HG03280 (cell line): ENCODE results near the gene KRTAP10-5.
"Not testable (repeated sequence)": the region's sequence is repeated elsewhere in the genome, so short reads cannot be mapped to it uniquely, and the experiment has no call there.

Source experiments
- ATAC-seq: cut with Tn5 transposase; IDR thresholded peaks from one replicate; pipeline ENCODE4 v1.9.1; 2021; ENCODE audit warnings: mild to moderate bottlenecking, moderate library complexity; ENCODE audit not compliant: unreplicated experiment

The KRTAP10-5 gene, protein sequence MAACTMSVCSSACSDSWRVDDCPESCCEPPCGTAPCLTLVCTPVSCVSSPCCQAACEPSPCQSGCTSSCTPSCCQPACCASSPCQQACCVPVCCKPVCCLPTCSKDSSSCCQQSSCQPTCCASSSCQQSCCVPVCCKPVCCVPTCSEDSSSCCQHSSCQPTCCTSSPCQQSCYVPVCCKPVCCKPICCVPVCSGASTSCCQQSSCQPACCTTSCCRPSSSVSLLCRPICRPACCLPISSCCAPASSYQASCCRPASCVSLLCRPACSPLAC

GRCh38 chr21:44580231-44580821 lies at the start of gene KRTAP10-5:
TSS of gene KRTAP10-5 (minus strand) at chr21:44580604. CDS start at chr21:44580578, 26 bp downstream.
- ATAC-seq = not testable (repeated sequence)

DNA sequence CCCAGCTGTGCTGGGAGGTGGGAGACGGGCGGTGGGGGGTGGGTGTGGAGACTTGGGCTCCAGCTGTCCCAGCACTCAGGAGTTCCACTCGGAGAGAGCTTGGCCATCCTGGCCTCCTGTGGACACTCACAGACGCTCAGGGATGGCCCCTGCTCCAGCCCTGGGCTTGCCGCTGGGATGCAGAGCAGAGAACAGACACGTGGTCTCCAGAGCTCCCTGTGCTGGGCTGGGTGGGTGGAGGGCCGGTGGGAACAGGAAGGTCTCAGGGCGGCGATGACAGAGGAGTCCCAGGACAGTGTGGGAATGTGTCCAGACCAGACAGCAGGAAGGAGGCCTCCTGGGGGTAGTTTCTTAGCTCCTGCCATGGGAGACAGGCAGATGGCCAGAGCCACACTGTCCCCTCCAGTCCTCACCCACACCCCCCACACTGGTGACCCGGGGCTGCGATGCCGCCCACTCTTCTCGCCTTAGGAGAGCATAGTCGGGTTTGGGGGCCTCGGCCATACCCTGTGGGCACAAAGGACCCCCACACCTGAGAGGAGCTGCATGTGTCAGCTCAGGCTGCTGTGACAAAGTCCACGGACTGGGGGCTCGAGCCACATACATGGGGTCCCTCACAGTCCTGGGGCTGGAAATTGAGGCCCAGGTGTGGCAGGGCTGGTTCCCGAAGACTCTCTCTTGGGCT lies 48.4 kb upstream of the KRTAP10-5 start:
- no peak for ATAC-seq

DNA sequence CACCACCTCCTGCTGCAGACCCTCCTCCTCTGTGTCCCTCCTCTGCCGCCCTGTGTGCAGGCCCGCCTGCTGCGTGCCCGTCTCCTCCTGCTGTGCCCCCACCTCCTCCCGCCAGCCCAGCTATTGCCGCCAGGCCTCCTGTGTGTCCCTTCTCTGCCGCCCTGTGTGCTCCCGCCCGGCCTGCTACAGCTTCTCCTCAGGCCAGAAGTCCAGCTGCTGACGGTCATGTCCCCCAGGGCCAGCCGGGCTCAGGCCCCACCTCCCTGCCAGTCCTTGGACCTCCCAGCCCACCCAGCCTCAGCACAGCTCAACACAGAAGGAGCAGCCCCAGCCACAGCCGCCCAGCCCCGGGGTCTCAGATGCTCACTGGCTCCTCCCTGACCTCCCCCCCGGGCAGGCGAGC lies 47.4 kb upstream of the KRTAP10-5 start:
- ATAC-seq = not testable (repeated sequence)

DNA sequence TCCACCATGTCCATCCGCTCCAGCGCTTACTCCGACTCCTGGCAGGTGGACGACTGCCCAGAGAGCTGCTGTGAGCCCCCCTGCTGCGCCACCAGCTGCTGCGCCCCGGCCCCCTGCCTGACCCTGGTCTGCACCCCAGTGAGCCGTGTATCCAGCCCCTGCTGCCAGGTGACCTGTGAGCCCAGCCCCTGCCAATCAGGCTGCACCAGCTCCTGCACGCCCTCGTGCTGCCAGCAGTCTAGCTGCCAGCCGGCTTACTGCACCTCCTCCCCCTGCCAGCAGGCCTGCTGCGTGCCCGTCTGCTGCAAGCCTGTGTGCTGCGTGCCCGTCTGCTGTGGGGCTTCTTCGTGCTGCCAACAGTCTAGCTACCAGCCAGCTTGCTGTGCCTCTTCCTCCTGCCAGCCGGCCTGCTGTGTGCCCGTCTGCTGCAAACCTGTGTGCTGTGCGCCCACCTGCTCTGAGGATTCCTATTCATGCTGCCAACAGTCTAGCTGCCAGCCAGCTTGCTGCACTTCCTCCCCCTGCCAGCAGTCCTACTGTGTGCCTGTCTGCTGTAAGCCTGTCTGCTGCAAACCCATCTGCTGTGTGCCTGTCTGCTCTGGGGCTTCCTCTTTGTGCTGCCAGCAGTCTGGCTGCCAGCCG lies 46.9 kb upstream of the KRTAP10-5 start:
- ATAC-seq = not testable (repeated sequence)

DNA sequence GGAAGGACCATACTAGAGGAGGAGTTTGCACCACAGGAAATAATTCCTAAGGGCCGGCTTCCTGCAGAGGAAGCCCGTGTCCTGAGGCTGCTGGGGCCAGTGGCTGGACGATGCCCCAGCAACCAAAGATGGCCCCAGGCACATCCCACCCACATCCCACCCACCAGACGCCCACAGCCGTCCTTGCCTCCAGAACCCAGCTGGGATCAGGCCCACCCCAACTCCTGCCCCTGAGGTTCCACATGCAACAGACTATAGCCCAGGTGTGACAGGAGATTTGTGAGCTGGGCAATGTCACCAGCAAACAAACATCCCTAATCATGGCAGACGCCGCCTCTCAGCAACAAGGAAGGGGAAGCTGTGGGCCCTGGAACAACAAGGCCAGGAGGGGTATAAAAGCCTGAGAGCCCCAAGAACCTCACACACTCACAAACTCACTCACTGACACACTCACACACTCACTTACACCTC lies 46.3 kb upstream of the KRTAP10-5 start, which contains the start of gene KRTAP10-9:
TSS of gene KRTAP10-9 (plus strand) at position 421 of the 471 bp plus-strand sequence. CDS start 79 bp downstream, outside the sequence.
- ATAC-seq = no peak

GRCh38 chr21:44626262-44626661 lies 45.9 kb upstream of the KRTAP10-5 start:
- ATAC-seq = no peak

DNA sequence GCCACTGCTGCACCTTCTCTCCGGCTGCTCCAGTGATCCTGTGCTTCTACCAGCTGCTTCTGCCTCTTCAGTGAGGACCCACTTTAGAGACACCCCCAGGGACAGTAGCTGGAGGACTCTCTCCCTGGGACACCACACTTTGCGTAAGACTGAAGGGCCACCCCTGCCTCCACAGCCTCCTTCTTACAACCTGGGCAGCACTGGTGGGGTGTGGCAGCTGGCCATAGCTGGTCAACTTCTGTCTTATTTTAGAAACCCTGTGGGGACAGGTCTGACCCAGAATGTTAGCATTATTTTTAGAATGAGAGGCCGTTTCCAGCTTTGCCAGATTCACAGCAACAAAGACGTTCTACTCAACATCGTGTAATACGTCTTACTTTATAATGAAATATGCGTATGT lies 45.4 kb upstream of the KRTAP10-5 start:
- no peak for ATAC-seq

- no peak for ATAC-seq
These were observed 43.2 kb upstream of the KRTAP10-5 start for GRCh38 chr21:44623575-44623974.

DNA sequence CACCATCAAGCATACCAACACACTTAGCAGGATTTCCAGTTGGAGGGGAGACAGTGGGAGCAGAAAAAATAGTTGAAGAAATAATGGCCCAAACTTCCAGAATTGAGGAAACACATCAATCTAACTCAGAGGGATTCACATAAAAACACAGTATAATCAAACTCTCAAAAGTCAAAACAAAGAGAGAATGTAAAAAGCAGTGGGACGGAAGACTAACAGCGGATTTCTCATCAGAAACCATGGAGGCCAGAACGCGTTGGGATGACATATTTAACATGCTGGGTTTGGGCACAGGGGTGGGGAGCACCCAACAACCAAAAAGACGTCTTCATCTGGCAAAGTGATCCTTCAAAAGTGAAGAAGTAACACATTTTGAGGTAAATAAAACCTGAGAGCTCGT lies 39.5 kb upstream of the KRTAP10-5 start:
- no peak for ATAC-seq

GRCh38 chr21:44618909-44619308 lies 38.5 kb upstream of the KRTAP10-5 start:
- ATAC-seq = no peak

DNA sequence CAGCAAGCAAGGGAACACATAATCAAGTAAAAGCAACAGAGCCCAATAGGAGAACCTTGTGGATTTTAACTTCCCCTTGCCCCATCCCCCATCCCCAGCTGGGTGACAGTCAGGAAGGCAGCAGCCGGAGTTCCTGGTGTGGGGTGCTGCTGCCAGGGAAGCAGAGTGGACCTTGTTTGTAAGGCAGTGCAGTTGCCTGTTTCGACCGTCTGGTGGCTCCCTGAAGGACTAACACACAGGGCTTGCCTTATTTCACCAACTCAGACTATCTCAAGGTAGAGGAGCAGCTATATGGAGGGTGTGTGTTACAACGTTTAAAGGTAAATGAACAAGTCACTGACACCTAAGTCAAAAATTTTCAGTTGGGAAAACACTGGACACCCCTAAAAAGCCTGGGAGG lies 38.1 kb upstream of the KRTAP10-5 start:
- no peak for ATAC-seq

- ATAC-seq = no peak
These were observed 36.7 kb upstream of the KRTAP10-5 start for GRCh38 chr21:44617071-44617501.

- no peak for ATAC-seq
These were observed 36.2 kb upstream of the KRTAP10-5 start for GRCh38 chr21:44616591-44616926.

GRCh38 chr21:44615911-44616590 lies 35.6 kb upstream of the KRTAP10-5 start:
- no peak for ATAC-seq

GRCh38 chr21:44615466-44615865 lies 35.1 kb upstream of the KRTAP10-5 start:
- no peak for ATAC-seq

- ATAC-seq = no peak
These were observed 34.6 kb upstream of the KRTAP10-5 start for GRCh38 chr21:44614961-44615391.

DNA sequence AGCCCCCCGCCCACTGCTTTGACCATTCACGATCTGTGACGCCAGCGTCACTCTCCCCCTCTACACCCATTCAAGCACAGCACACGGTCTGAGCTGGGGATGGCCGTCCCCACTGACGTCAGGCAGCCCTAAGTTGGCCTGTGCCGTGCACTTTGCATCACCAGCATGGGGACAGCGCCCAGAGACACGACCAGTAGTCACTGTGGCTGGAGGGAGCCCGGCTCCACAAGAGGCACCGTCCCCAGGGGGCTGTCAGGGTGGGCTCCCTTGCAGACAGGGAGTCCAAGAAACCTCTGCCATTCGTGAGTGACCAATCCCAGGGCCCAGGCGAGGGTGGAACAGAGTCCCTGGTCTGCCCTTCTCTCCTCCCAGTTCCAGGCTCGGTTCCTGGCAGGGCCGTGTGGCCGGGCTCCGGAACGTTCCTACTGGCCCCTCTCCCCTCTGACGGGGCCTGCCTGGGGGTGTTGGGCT lies 33.8 kb upstream of the KRTAP10-5 start:
- ATAC-seq = no peak

DNA sequence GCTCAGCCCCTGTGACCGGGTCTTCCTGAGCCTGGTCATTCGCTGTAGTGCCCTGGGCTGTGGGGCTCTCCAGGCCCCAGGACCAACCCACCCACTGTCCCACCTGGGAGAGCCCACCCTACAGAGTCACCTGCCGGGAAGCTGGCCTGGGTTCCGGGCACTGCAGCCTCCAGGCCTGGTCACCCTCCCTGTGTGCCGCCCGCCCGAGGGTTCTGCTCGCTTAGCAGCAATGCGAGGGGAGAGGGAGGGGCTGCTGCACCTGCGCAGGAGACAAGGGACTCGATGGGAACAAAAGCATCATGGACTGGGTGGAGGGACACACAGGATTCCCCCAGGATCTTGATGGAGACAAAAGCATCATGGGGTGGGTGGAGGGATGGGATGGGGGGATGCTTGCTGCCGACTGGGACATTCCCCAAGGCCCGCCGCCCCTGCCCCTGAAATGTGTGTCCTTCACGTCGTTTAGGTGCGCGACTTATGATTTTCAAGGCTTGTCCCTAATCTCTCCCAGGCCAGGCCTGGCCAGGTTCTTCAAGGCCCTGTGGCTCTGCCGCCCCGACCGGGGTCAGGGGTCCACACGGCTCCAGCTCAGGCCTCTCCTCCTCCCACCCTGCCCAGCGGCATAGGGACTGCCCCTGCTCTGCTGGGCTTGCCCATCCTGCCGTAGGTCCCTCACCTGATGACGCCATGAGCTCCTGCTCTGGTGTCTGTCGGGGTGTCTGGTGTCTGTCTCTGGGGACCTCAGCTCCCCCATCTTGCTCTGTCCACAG lies 33.2 kb upstream of the KRTAP10-5 start:
- ATAC-seq = no peak

DNA sequence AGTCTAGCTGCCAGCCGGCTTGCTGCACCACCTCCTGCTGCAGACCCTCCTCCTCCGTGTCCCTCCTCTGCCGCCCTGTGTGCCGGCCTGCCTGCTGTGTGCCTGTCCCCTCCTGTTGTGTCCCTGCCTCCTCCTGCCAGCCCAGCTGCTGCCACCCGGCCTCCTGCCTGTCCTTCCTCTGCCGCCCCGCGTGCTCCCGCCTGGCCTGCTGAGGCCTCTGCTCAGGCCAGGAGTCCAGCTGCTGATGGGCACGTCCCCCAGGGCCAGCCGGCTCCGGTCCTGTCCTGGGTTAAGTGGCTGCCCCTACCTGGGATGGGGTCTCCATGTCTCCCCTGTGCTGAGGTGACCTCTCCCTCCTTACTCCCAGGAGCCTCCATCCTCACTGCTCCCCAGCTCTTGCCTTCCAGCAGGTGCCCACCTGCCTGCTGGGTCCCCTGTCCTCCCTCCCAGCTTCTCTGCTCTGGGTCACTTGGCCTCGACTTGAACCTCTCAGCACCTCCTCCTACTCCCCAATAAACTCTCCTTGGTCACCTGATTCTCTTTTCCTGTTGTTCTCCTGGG lies 32.3 kb upstream of the KRTAP10-5 start:
- ATAC-seq = no peak
